GM12878 (cell line): Measurements from ENCODE around the gene USP16. TPM values are rescaled to one million over a fixed set of nuclear protein-coding genes. Genes with fewer than 3 reads are reported as not detected.
A peak's percentile ranks its signal among the peaks of the same experiment; 100 is the strongest.

Source experiments
- BRCA1 ChIP-seq: IDR thresholded peaks from 2 replicates; pipeline ENCODE4 v1.6.1; 2011; ENCODE audit warnings: low read depth, low read length, improper control_type of control experiment
- CBX5 ChIP-seq: sonication (generic); IDR thresholded peaks from 2 replicates; pipeline ENCODE4 v1.6.1; 2016; ENCODE audit warnings: low read depth, moderate library complexity, mild to moderate bottlenecking, inconsistent platforms
- ELK1 ChIP-seq: IDR thresholded peaks from 2 replicates; pipeline ENCODE4 v1.6.1; 2012; ENCODE audit warnings: low read depth, low read length, improper control_type of control experiment
- GABPA ChIP-seq: IDR thresholded peaks from 2 replicates; pipeline ENCODE4 v1.6.1; 2014; ENCODE audit warnings: antibody characterized with exemption, low read depth, mild to moderate bottlenecking, inconsistent platforms
- LARP7 ChIP-seq: fragments of 450-650 bp; IDR thresholded peaks from 2 replicates; pipeline ENCODE4 v1.6.1; 2017; ENCODE audit warnings: mild to moderate bottlenecking
- MEF2A ChIP-seq: IDR thresholded peaks from 2 replicates; pipeline ENCODE4 v1.6.1; 2011; ENCODE audit warnings: low read depth, mild to moderate bottlenecking, low read length, moderate library complexity; ENCODE audit not compliant: insufficient read depth
- NBN ChIP-seq: fragments of 450-650 bp; IDR thresholded peaks from 2 replicates; pipeline ENCODE4 v1.6.1; 2016
- POU2F2 ChIP-seq: IDR thresholded peaks from 3 replicates; pipeline ENCODE4 v1.6.1; 2011; ENCODE audit warnings: low read depth, mild to moderate bottlenecking, low read length, borderline replicate concordance
- RB1 ChIP-seq: fragments of 450-650 bp; formaldehyde crosslinking; IDR thresholded peaks from 2 replicates; pipeline ENCODE4 v1.6.1; 2017; ENCODE audit warnings: mild to moderate bottlenecking, borderline replicate concordance
- SIX5 ChIP-seq: IDR thresholded peaks from 2 replicates; pipeline ENCODE4 v1.6.1; 2011; ENCODE audit warnings: mild to moderate bottlenecking, low read depth, low read length, moderate library complexity; ENCODE audit not compliant: severe bottlenecking
- SMAD1 ChIP-seq: fragments of 450-650 bp; IDR thresholded peaks from 2 replicates; pipeline ENCODE4 v1.6.1; 2018; ENCODE audit warnings: mild to moderate bottlenecking, low read depth; ENCODE audit not compliant: partially characterized antibody
- TARDBP ChIP-seq: IDR thresholded peaks from 2 replicates; pipeline ENCODE4 v1.6.1; 2016; ENCODE audit warnings: borderline replicate concordance
- ZNF207 ChIP-seq: fragments of 450-650 bp; IDR thresholded peaks from 2 replicates; pipeline ENCODE4 v1.6.1; 2014; ENCODE audit warnings: antibody characterized with exemption, mild to moderate bottlenecking, borderline replicate concordance
- ZNF384 ChIP-seq: IDR thresholded peaks from 2 replicates; pipeline ENCODE4 v1.6.1; 2012; ENCODE audit warnings: low read depth, mild to moderate bottlenecking, low read length, improper control_type of control experiment, borderline replicate concordance
- polyA plus RNA-seq, 11 experiments: library from polyadenylated mRNA; depleted of rRNA in 4 of 11; unstranded in 6 of 11; stranded (reverse) in 5 of 11; fragments of >200 nt; fragmentation: Nextera tagmentation in 4 of 11; fragmentation: Illumina TruSeq in 1 of 11; extraction: Ambion mirVana in 4 of 11; extraction: Trizol in 1 of 11; gene quantifications; 1 replicate in 1 of 11; 2 replicates in 10 of 11; pipeline versions ENCODE4 v1.2.1 to v1.2.3, GENCODE V29; 2011 to 2016; ENCODE audit warnings: inconsistent platforms in 2 of 11, missing spikeins in 2 of 11, low read depth in 1 of 11
- total RNA-seq, 4 experiments: library from RNA; depleted of rRNA in 3 of 4; stranded (reverse); fragments of >200 nt in 3 of 4; fragmentation: Illumina TruSeq in 1 of 4; extraction: Trizol in 1 of 4; gene quantifications; 2 replicates each; pipeline versions ENCODE4 v1.2.1 to v1.2.3, GENCODE V29; 2013 to 2021
- TF ChIP-seq, protein P1 (sequence below): fragments of 450-650 bp; IDR thresholded peaks from 2 replicates; pipeline ENCODE4 v1.6.1; 2017; ENCODE audit warnings: mild to moderate bottlenecking, moderate library complexity
- TF ChIP-seq, protein P2 (sequence below): IDR thresholded peaks from 2 replicates; pipeline ENCODE4 v1.6.1; 2011; ENCODE audit warnings: low read depth, mild to moderate bottlenecking, low read length, moderate library complexity, borderline replicate concordance; ENCODE audit errors: extremely low read depth
- TF ChIP-seq, protein P3 (sequence below): fragments of 450-650 bp; IDR thresholded peaks from 2 replicates; pipeline ENCODE4 v1.6.1; 2017; ENCODE audit warnings: mild to moderate bottlenecking, low read depth, inconsistent platforms; ENCODE audit not compliant: poor library complexity, severe bottlenecking
- TF ChIP-seq, protein P4 (sequence below): fragments of 450-650 bp; IDR thresholded peaks from 2 replicates; pipeline ENCODE4 v1.6.1; 2017; ENCODE audit warnings: antibody characterized with exemption, mild to moderate bottlenecking, moderate library complexity

Gene USP16
- total and polyA plus RNA-seq, 10 of the 15 experiments (the other 5 are each of a cell fraction or from before 2014, with no cell fraction given), result 29.5 to 68.7 (median 52.3) TPM

DNA sequence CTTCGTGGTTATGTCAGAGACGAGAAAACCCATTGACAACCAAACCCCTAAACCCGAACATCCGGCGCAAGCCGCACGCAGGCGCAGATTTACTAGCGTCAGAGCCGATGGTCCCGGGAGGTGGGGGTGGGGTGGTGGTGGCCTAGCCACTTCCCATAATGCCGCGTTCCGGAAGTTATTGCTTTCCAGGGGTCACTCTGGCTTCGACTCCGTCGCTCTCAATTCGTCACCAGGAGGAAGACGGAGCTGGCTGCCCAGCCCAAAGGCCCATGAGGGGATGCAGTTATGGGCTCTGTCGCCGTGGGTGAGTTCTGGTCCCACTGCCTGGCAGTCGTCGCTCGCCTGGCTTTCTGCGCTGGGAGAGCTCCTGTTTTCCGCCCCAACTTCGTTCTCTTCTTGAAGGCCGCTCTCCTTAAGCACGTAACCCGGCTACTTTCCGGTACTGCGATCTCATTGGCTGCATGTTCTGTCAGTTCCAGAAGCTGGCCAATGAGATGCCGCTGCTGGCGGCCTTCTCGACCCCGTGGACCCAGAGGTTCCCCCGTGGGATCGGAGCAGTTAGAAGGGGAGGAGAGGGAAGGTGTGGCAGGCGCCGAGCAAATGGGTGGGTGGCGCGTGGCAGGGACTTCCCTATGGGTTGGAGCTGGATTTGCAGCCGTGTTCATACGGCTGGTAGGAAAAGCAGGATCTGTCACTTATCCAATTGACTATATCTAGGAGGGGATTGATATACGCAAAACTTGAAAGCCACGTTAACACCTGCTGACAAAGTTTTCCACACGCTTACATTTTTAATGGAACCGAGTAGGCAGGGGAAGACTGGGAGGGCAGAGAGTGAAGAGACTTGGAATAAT lies at the start of gene USP16 (continued):
- TF ChIP-seq, protein P1, sequence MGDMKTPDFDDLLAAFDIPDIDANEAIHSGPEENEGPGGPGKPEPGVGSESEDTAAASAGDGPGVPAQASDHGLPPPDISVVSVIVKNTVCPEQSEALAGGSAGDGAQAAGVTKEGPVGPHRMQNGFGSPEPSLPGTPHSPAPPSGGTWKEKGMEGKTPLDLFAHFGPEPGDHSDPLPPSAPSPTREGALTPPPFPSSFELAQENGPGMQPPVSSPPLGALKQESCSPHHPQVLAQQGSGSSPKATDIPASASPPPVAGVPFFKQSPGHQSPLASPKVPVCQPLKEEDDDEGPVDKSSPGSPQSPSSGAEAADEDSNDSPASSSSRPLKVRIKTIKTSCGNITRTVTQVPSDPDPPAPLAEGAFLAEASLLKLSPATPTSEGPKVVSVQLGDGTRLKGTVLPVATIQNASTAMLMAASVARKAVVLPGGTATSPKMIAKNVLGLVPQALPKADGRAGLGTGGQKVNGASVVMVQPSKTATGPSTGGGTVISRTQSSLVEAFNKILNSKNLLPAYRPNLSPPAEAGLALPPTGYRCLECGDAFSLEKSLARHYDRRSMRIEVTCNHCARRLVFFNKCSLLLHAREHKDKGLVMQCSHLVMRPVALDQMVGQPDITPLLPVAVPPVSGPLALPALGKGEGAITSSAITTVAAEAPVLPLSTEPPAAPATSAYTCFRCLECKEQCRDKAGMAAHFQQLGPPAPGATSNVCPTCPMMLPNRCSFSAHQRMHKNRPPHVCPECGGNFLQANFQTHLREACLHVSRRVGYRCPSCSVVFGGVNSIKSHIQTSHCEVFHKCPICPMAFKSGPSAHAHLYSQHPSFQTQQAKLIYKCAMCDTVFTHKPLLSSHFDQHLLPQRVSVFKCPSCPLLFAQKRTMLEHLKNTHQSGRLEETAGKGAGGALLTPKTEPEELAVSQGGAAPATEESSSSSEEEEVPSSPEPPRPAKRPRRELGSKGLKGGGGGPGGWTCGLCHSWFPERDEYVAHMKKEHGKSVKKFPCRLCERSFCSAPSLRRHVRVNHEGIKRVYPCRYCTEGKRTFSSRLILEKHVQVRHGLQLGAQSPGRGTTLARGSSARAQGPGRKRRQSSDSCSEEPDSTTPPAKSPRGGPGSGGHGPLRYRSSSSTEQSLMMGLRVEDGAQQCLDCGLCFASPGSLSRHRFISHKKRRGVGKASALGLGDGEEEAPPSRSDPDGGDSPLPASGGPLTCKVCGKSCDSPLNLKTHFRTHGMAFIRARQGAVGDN, result no peak; the same call in 1 of the 2 replicates
- peak; percentile 73; the same call in 1 of the 3 replicates for TF ChIP-seq POU2F2
- 0 out of 2 replicates have a peak, but pooled peaks have one; percentile 41 for TF ChIP-seq ZNF207
- peak; percentile 57 for TF ChIP-seq SIX5
- TF ChIP-seq NBN, result peak; percentile 98
- no peak; the same call in 1 of the 2 replicates for TF ChIP-seq CBX5
- no peak for TF ChIP-seq SMAD1
- TF ChIP-seq, protein P2, sequence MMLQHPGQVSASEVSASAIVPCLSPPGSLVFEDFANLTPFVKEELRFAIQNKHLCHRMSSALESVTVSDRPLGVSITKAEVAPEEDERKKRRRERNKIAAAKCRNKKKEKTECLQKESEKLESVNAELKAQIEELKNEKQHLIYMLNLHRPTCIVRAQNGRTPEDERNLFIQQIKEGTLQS, result peak; percentile 56; the same call in 1 of the 2 replicates
- peak; percentile 91 for TF ChIP-seq GABPA
- TF ChIP-seq, protein P3, sequence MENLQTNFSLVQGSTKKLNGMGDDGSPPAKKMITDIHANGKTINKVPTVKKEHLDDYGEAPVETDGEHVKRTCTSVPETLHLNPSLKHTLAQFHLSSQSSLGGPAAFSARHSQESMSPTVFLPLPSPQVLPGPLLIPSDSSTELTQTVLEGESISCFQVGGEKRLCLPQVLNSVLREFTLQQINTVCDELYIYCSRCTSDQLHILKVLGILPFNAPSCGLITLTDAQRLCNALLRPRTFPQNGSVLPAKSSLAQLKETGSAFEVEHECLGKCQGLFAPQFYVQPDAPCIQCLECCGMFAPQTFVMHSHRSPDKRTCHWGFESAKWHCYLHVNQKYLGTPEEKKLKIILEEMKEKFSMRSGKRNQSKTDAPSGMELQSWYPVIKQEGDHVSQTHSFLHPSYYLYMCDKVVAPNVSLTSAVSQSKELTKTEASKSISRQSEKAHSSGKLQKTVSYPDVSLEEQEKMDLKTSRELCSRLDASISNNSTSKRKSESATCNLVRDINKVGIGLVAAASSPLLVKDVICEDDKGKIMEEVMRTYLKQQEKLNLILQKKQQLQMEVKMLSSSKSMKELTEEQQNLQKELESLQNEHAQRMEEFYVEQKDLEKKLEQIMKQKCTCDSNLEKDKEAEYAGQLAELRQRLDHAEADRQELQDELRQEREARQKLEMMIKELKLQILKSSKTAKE, result no peak
- TF ChIP-seq RB1, result peak; percentile 21; the same call in 1 of the 2 replicates
- TF ChIP-seq BRCA1, result no peak
- TF ChIP-seq ELK1, result peak; percentile 75
- TF ChIP-seq MEF2A, result 0 out of 2 replicates have a peak, but pooled peaks have one; percentile 19
- no peak for TF ChIP-seq LARP7
- TF ChIP-seq, protein P4, sequence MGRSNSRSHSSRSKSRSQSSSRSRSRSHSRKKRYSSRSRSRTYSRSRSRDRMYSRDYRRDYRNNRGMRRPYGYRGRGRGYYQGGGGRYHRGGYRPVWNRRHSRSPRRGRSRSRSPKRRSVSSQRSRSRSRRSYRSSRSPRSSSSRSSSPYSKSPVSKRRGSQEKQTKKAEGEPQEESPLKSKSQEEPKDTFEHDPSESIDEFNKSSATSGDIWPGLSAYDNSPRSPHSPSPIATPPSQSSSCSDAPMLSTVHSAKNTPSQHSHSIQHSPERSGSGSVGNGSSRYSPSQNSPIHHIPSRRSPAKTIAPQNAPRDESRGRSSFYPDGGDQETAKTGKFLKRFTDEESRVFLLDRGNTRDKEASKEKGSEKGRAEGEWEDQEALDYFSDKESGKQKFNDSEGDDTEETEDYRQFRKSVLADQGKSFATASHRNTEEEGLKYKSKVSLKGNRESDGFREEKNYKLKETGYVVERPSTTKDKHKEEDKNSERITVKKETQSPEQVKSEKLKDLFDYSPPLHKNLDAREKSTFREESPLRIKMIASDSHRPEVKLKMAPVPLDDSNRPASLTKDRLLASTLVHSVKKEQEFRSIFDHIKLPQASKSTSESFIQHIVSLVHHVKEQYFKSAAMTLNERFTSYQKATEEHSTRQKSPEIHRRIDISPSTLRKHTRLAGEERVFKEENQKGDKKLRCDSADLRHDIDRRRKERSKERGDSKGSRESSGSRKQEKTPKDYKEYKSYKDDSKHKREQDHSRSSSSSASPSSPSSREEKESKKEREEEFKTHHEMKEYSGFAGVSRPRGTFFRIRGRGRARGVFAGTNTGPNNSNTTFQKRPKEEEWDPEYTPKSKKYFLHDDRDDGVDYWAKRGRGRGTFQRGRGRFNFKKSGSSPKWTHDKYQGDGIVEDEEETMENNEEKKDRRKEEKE, result no peak
- no peak for TF ChIP-seq ZNF384
- no peak for TF ChIP-seq TARDBP
